Pancreas (tissue), 10 donors: ENCODE measurements around the gene CDYL2. TPM values are rescaled to one million over a fixed set of nuclear protein-coding genes. Genes with fewer than 3 reads are reported as not detected.

ENCODE experiments used
- ATAC-seq, 4 donors: fragments of 200-7000 bp; cut with Tn5 transposase; one replicate each; pipeline versions ENCODE4 v1.8.0 to v1.9.1; 2020; ENCODE audit warnings: mild to moderate bottlenecking in 4 of 4, moderate library complexity in 4 of 4
- DNase-seq, 6 donors: peaks; one replicate each; pipeline ENCODE4 v3.0.0-alpha.2; 2020
- FAIRE-seq: peaks from 2 replicates; lab custom pipeline; 2012; peaks lifted over from hg19 to GRCh38; lab: Jason Lieb, UNC
- H3K27ac ChIP-seq, 4 donors: fragments of 200-600 bp; sonication (generic); 1 replicate in 3 of 4; 2 replicates in 1 of 4; pipeline versions ENCODE4 v1.5.0 to v1.8.0; 2020
- H3K27me3 ChIP-seq, 4 donors: fragments of 200-600 bp; one replicate each; pipeline ENCODE4 v1.8.0; 2021
- H3K36me3 ChIP-seq, 3 donors: fragments of 200-600 bp; sonication (generic) in 1 of 3; one replicate each; pipeline versions ENCODE4 v1.5.0 to v1.8.0; 2020 to 2021
- H3K4me1 ChIP-seq, 3 donors: fragments of 200-600 bp; one replicate each; pipeline ENCODE4 v1.8.0; 2021
- H3K4me3 ChIP-seq, 4 donors: fragments of 200-600 bp; sonication (generic) in 2 of 4; one replicate each; pipeline versions ENCODE4 v1.5.0 to v1.8.0; 2020 to 2021
- H3K9me3 ChIP-seq, 4 donors: fragments of 200-600 bp; one replicate each; pipeline ENCODE4 v1.8.0; 2021
- WGBS, 2 donors: extraction: QIAGEN DNeasy Blood & Tissue Kit; methylation state at CpG; one replicate each; pipeline ENCODE4 v1.1.7; 2013; 5-methylcytosine and 5-hydroxymethylcytosine counted together
- intact Hi-C, 3 donors: fragments of 100-400 bp; cut with DNase I; formaldehyde crosslinking; loops; one replicate each; pipeline versions ENCODE4 v1.11.1 to v1.14.2; 2022
- polyA plus RNA-seq, 2 donors: library from polyadenylated mRNA; stranded (reverse); fragments of 200-250 nt; gene quantifications; one replicate each; pipeline ENCODE4 v1.2.3, GENCODE V29; 2013
- total RNA-seq, 6 donors: library from RNA; stranded (reverse); fragmentation: NEBNext Ultra II Directional in 4 of 6; extraction: Animal tissue kit (Norgen Biotek cat#: 25700) in 4 of 6; gene quantifications; one replicate each; pipeline versions ENCODE4 v1.2.1 to v1.2.4, GENCODE V29; 2021 to 2023
- TF ChIP-seq, protein P1 (sequence below), 4 donors: fragments of 200-600 bp; sonication (generic) in 3 of 4; IDR thresholded peaks; one replicate each; pipeline versions ENCODE4 v1.5.0 to v1.8.0; 2021; ENCODE audit warnings: antibody characterized with exemption in 4 of 4
- donor health status: healthy with polysubstance abuse.
- donor health status: DM: no; HTN: no; CAD: no; lungs with moderate emphysema.
- donor health status: DM: no; HTN: no; CAD: no.
- donor health status: control.
- donor health status: control.
- donor health status: Bipolar disorder and iron deficiency.
- donor health status: DM: yes; HTN: yes; CAD: no.
- donor health status: DM: no; HTN: no; CAD: no.
- donor health status: DM: no; HTN: no; CAD: no.
- donor health status: DM: yes; HTN: yes; CAD: no.

CDYL2 gene
- total and polyA plus RNA-seq, 8 donors = 0.61 to 7.1 (median 3.1) TPM

DNA sequence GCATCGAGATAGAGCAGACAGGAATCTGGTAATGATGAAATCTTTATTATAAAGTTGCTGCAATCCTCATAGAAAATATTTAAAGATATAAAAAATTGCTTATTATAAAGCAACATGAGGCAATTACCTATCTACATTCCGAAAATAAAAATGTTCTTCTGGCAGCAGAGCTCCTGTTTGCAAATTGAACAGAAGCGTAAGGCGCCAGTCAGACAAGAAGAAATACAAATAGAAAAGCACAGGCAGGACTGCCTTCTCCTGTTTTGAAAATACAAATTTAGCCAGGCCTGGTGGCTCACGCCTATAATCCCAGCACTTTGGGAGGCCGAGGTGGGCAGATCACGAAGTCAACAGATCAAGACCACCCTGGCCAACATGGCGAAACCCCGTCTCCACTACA is 95.6 kb downstream of the CDYL2 start:
- TF ChIP-seq, protein P1, sequence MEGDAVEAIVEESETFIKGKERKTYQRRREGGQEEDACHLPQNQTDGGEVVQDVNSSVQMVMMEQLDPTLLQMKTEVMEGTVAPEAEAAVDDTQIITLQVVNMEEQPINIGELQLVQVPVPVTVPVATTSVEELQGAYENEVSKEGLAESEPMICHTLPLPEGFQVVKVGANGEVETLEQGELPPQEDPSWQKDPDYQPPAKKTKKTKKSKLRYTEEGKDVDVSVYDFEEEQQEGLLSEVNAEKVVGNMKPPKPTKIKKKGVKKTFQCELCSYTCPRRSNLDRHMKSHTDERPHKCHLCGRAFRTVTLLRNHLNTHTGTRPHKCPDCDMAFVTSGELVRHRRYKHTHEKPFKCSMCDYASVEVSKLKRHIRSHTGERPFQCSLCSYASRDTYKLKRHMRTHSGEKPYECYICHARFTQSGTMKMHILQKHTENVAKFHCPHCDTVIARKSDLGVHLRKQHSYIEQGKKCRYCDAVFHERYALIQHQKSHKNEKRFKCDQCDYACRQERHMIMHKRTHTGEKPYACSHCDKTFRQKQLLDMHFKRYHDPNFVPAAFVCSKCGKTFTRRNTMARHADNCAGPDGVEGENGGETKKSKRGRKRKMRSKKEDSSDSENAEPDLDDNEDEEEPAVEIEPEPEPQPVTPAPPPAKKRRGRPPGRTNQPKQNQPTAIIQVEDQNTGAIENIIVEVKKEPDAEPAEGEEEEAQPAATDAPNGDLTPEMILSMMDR (IDR thresholded peaks at IDR 0.05) = no peak
- Histone ChIP-seq H3K36me3 (no peaks in the 10 kb centered on the region), H3K27ac (no peak overlapping the region), H3K9me3 (no peaks in the 10 kb centered on the region), H3K4me3 (no peak overlapping the region), H3K4me1 (no peaks in the 10 kb centered on the region), H3K27me3 (no peaks in the 10 kb centered on the region)
- 91 to 92% methylated on average over 9 of the region's 9 CpGs for WGBS, 2 donors
- DNase-seq = no peak
- no peak for FAIRE-seq
- intact Hi-C loops = no loop called here
- ATAC-seq = no peak

DNA sequence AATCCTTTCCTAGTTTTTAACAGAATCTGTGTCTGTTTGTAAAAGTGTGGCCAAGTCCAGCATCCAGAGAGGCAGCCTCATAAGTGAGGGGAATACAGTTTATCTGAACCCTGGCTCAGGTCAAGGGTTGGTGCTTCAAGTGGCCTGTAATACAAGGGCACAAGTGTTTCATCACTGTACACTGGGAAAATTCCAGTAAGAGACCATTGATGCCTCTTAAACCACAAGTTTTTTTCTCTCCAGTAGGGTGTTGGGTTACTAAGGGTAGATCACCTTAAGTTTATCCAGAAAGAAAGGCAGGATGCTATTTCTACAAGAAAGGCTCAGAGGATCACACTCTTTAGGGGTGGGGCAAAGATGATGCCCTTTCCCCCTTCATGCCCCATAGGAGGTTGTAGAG is 96.7 kb downstream of the CDYL2 start:
- TF ChIP-seq, protein P1 (IDR thresholded peaks at IDR 0.05) = no peak
- intact Hi-C loops = no loop called here
- ATAC-seq = no peak
- Histone ChIP-seq H3K4me1 (no peaks in the 10 kb centered on the region), H3K27me3 (no peaks in the 10 kb centered on the region), H3K36me3 (no peaks in the 10 kb centered on the region), H3K27ac (no peak overlapping the region), H3K9me3 (no peaks in the 10 kb centered on the region), H3K4me3 (no peak overlapping the region)
- no peak for FAIRE-seq
- DNase-seq = no peak

DNA sequence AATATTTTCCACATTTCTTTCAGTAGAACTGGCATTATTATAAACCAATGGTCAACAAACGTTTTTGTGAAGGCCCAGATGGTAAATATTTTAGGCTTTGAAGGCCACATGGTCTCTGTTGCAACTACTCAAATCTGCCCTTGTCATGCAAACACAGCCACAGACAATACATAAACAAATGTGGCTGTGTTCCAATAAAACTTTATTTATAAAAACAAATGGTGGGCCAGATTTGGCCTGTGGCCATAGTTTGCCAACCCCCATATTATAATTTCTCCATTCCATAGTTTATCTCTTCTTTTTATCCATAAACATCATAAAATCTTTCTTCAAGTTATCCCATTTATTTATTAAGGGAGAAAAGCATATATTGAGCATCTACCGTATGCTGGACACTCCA is 98.8 kb downstream of the CDYL2 start:
- Histone ChIP-seq H3K4me3 (no peak overlapping the region), H3K4me1 (no peaks in the 10 kb centered on the region), H3K9me3 (no peaks in the 10 kb centered on the region), H3K27me3 (no peaks in the 10 kb centered on the region), H3K27ac (no peak overlapping the region), H3K36me3 (no peaks in the 10 kb centered on the region)
- ATAC-seq (no peak), FAIRE-seq (no peak), DNase-seq (no peak)
- WGBS, 2 donors = 79 to 83% methylated on average over 2 of the region's 2 CpGs
- intact Hi-C loops = no loop called here
- TF ChIP-seq, protein P1 (IDR thresholded peaks at IDR 0.05) = no peak

DNA sequence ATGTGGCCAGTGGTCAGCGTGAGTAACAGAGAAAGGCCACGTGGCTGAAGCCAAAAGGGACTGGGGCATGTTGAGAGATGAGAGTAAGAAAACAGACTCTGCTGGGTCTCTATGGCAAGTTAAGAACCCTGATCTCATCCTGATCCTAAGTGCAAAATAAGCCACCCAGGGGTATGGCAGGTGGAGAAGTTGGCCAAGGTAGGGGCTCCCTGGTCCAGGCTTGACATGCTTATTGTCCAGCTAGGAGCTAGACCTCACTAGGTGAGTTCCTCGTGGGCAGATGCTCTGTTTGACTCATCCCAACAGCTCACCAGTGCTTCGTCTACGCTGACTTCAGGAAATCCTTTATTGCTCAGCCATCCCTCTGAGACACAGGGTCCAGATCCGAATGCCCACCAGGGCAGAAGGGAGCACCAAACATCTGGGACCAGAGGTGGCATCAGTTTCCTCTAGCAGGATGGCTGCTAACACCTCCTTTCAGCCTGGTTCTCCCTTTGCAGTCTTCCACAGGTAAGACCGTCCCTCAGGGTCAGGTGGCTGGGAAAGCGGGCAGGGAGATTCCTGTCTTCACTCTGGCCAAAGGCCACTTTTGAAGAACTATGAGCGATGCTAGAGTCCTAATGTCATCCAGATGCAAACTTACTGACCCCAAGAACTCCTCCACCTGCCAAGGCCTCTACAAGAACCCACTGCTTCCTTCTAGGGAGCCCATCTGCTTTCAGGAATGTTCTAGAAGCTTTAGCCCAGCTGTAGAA is 99.5 kb downstream of the CDYL2 start:
- Histone ChIP-seq H3K4me1 (no peaks in the 10 kb centered on the region), H3K36me3 (no peaks in the 10 kb centered on the region), H3K27me3 (no peaks in the 10 kb centered on the region), H3K27ac (no peak overlapping the region), H3K9me3 (no peaks in the 10 kb centered on the region), H3K4me3 (no peak overlapping the region)
- ATAC-seq (no peak), DNase-seq (no peak), FAIRE-seq (no peak)
- intact Hi-C loops = no loop called here
- WGBS, 2 donors = 90 to 91% methylated on average over 9 of the region's 9 CpGs
- TF ChIP-seq, protein P1 (IDR thresholded peaks at IDR 0.05) = no peak
